Body of pancreas (tissue), 4 donors: Measurements from ENCODE around the gene PCSK5.

Experiments used
- POLR2A ChIP-seq, 3 donors: fragments of 450-650 bp; IDR thresholded peaks; one replicate each; pipeline ENCODE4 v1.6.1; 2016; ENCODE audit warnings: antibody characterized with exemption in 3 of 3, mild to moderate bottlenecking in 2 of 3
- TF ChIP-seq, protein P1 (sequence below), 7 experiments: fragments of 450-650 bp in 4 of 7; fragments of 200-600 bp in 3 of 7; sonication (generic) in 3 of 7; IDR thresholded peaks; one replicate each; pipeline ENCODE4 v1.5.1; 2016 to 2019; ENCODE audit warnings: antibody characterized with exemption in 7 of 7

DNA sequence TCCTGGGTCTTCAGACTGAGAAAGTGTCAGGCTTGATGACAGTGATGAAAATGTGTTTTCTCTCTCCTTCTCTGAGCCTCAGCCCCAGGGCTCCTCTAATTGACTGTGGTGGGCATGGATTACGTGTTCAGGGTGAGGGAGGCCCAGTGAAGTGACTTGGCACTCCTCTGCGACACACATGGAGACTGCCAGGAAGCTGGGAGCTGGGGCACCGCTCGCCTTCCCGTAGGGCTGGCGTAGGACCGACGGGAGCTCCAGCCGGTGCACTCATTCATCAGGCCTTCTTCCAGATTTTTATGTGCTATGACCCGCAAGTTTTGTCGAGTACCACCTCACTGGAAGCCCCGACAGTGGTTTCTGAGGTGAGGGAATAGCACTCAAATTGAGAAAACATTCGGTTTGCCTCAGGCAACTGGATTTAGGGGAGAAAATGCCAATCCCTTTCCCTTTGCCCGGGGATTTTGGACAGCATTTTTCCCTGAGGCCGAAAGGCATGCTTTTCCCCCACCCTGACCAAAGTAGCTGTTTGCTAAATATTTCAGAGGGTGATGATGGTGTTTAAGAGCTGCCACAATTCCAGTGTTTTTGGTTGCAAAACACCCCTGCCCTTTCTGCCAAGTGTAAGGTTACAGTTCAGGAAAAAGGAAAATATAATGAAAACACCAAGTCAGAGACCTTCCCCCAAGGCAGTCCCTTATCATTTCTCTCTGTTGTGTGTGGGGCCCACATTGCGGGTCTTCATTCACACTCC, 83.7 kb downstream of the PCSK5 start:
- TF ChIP-seq, protein P1, sequence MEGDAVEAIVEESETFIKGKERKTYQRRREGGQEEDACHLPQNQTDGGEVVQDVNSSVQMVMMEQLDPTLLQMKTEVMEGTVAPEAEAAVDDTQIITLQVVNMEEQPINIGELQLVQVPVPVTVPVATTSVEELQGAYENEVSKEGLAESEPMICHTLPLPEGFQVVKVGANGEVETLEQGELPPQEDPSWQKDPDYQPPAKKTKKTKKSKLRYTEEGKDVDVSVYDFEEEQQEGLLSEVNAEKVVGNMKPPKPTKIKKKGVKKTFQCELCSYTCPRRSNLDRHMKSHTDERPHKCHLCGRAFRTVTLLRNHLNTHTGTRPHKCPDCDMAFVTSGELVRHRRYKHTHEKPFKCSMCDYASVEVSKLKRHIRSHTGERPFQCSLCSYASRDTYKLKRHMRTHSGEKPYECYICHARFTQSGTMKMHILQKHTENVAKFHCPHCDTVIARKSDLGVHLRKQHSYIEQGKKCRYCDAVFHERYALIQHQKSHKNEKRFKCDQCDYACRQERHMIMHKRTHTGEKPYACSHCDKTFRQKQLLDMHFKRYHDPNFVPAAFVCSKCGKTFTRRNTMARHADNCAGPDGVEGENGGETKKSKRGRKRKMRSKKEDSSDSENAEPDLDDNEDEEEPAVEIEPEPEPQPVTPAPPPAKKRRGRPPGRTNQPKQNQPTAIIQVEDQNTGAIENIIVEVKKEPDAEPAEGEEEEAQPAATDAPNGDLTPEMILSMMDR (IDR thresholded peaks at IDR 0.05), result no peak
- TF ChIP-seq POLR2A (IDR thresholded peaks at IDR 0.05), result no peak
